Activated effector memory CD4-positive, alpha-beta T cell treated with Interleukin-2 at 50 U/mL for 16 hours (primary cell): Measurements from ENCODE around the gene SLC6A20.

Source experiments
- DNase-seq: peaks from one replicate; pipeline ENCODE4 v3.0.0-alpha.2; 2020

Gene SLC6A20

DNA sequence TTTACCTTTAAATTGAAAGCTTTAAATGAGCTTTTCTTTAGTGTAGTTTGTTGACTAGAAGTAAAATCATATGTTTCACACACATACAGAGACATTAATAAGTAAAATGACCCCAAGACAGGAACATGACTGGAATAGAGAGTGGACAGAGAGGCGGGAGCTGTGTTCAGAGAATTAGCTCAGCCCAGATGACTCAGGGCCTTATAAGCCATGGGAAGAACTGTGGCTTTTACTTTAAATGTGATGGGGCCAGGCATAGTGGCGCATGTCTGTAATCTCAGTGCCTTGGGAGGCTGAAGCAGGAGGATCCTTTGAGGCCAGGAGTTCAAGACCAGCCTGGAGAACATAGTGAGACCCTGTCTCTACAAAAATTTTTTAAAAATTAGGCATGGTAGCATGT lies 80.4 kb downstream of the SLC6A20 start:
- no peak for DNase-seq

GRCh38 chr3:45712434-45713110 lies 83.8 kb downstream of the SLC6A20 start:
- DNase-seq: no peak

GRCh38 chr3:45711931-45712330 lies 84.4 kb downstream of the SLC6A20 start:
- no peak for DNase-seq

GRCh38 chr3:45705839-45706808 lies 90.2 kb downstream of the SLC6A20 start:
- no peak for DNase-seq
